ENCODE measurements around the gene TLE5.

GRCh38 chr19:3099347-3100145 lies 37.3 kb upstream of the TLE5 start:
- TF ChIP-seq CTCF (IDR thresholded peaks at IDR 0.05) (no peak), POLR2AphosphoS5 (IDR thresholded peaks at IDR 0.05) (no peak), EP300 (IDR thresholded peaks at IDR 0.05) (no peak), POLR2A (IDR thresholded peaks at IDR 0.05) (no peak)

All from stomach (tissue), 4 donors.